A673 (cell line): Measurements from ENCODE around the gene OR6C65.

Source experiments
- CTCF ChIP-seq: fragments of 300-800, 200-600 bp; sonication (generic); conservative IDR thresholded peaks from 2 replicates; pipeline ENCODE4 v1.5.1; 2017; ENCODE audit warnings: low read depth, mild to moderate bottlenecking, antibody characterized with exemption, low read length, moderate library complexity, mixed read lengths
- EZH2 ChIP-seq: fragments of 200-600 bp; sonication (generic); IDR thresholded peaks from 2 replicates; pipeline ENCODE4 v1.6.1; 2017; ENCODE audit warnings: borderline replicate concordance, low read depth, mild to moderate bottlenecking, mixed read lengths, antibody characterized with exemption, low read length; ENCODE audit not compliant: poor library complexity, severe bottlenecking

DNA sequence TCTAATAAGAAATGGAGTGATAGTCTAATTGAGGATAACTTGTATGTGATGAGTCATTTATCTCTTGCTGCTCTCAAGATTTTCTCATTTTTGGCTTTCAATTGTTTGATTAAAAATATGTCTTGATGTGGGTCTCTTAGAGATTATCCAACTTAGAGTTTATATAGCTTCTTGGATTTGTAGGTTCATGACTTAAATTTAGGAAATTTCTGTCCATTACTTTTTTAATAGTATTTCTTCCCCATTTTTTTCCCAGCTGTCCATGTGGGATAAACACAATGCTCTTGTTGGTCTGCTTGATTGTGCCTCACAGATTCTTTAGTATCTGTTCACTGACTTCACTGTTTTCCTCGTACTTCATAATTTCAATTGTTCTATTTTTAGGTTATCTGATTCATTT is 7.5 kb downstream of the OR6C65 start:
- TF ChIP-seq CTCF, result no peak
- TF ChIP-seq EZH2, result no peak
